ENCODE results near the gene TOMM34. TPM values are rescaled to one million over a fixed set of nuclear protein-coding genes. Genes with fewer than 3 reads are reported as not detected.

TOMM34 gene
- total RNA-seq, 1 donor from 2014 or later, result 16.2 TPM

GRCh38 chr20:44914924-44915323 is 45.3 kb downstream of the TOMM34 start:
- no peak for TF ChIP-seq CTCF (IDR thresholded peaks at IDR 0.05)
- no peak for TF ChIP-seq POLR2AphosphoS5 (IDR thresholded peaks at IDR 0.05; ENCODE audit: insufficient read depth in 1 of 2, low read depth in 1 of 2)
- no peak for TF ChIP-seq POLR2A (IDR thresholded peaks at IDR 0.05)
- intact Hi-C loops (cut with DNase I), result no loop called here
- no peak for DNase-seq (ENCODE audit: extremely low spot score in 2 of 2)
- no peaks in the 10 kb centered on the region for H3K36me3 ChIP-seq
- H3K9me3 ChIP-seq, result no peaks in the 10 kb centered on the region
- H3K4me1 ChIP-seq, result peaks cover 10% of the 10 kb centered on the region
- no peaks in the 10 kb centered on the region for H3K27me3 ChIP-seq
- H3K4me3 ChIP-seq, result no peak overlapping the region
- no peak overlapping the region for H3K27ac ChIP-seq

GRCh38 chr20:44912189-44912588 is 48.0 kb downstream of the TOMM34 start:
- Histone ChIP-seq H3K27me3 (no peaks in the 10 kb centered on the region), H3K4me3 (no peak overlapping the region), H3K4me1 (peaks cover 17% of the 10 kb centered on the region), H3K9me3 (no peaks in the 10 kb centered on the region), H3K27ac (no peak overlapping the region), H3K36me3 (peaks cover 0 to 5% of the 10 kb centered on the region in 2 donors)
- intact Hi-C loops (cut with DNase I), result no loop called here
- no peak for DNase-seq (ENCODE audit: extremely low spot score in 2 of 2)
- TF ChIP-seq CTCF (IDR thresholded peaks at IDR 0.05), result no peak
- TF ChIP-seq POLR2AphosphoS5 (IDR thresholded peaks at IDR 0.05; ENCODE audit: insufficient read depth in 1 of 2, low read depth in 1 of 2), result no peak
- no peak for TF ChIP-seq POLR2A (IDR thresholded peaks at IDR 0.05)

GRCh38 chr20:44911264-44911921 is 48.8 kb downstream of the TOMM34 start:
- peak in 1 of 2 donors; percentile 52 for DNase-seq (ENCODE audit: extremely low spot score in 2 of 2)
- H3K9me3 ChIP-seq, result no peaks in the 10 kb centered on the region
- intact Hi-C loops (cut with DNase I), result no loop called here
- no peaks in the 10 kb centered on the region for H3K27me3 ChIP-seq
- no peak overlapping the region for H3K27ac ChIP-seq
- TF ChIP-seq CTCF (IDR thresholded peaks at IDR 0.05), result no peak
- no peak for TF ChIP-seq POLR2AphosphoS5 (IDR thresholded peaks at IDR 0.05; ENCODE audit: insufficient read depth in 1 of 2, low read depth in 1 of 2)
- no peak for TF ChIP-seq POLR2A (IDR thresholded peaks at IDR 0.05)
- H3K4me1 ChIP-seq, result peaks cover 17% of the 10 kb centered on the region
- no peak overlapping the region for H3K4me3 ChIP-seq
- peaks cover 0 to 13% of the 10 kb centered on the region in 2 donors for H3K36me3 ChIP-seq

GRCh38 chr20:44910690-44911262 is 49.4 kb downstream of the TOMM34 start:
- DNase-seq (ENCODE audit: extremely low spot score in 2 of 2), result peak in 1 of 2 donors; percentile 42
- TF ChIP-seq POLR2AphosphoS5 (IDR thresholded peaks at IDR 0.05; ENCODE audit: insufficient read depth in 1 of 2, low read depth in 1 of 2), result no peak
- TF ChIP-seq POLR2A (IDR thresholded peaks at IDR 0.05), result no peak
- TF ChIP-seq CTCF (IDR thresholded peaks at IDR 0.05), result no peak
- no peak overlapping the region for H3K27ac ChIP-seq
- no peaks in the 10 kb centered on the region for H3K9me3 ChIP-seq
- peaks cover 0 to 17% of the 10 kb centered on the region in 2 donors for H3K36me3 ChIP-seq
- peaks cover 17% of the 10 kb centered on the region for H3K4me1 ChIP-seq
- H3K27me3 ChIP-seq, result no peaks in the 10 kb centered on the region
- intact Hi-C loops (cut with DNase I), result no loop called here
- H3K4me3 ChIP-seq, result peak overlapping the region in 1 of 2 donors; percentile 53
